Activated naive CD4-positive, alpha-beta T cell (primary cell): ENCODE data around the gene PMM2.
"Not testable (repeated sequence)": the region's sequence is repeated elsewhere in the genome, so short reads cannot be mapped to it uniquely, and the experiment has no call there.

Source experiments
- DNase-seq, 4 experiments: peaks; one replicate each; lab custom pipeline; 2025; lab: John Stamatoyannopoulos, UW

The PMM2 gene

DNA sequence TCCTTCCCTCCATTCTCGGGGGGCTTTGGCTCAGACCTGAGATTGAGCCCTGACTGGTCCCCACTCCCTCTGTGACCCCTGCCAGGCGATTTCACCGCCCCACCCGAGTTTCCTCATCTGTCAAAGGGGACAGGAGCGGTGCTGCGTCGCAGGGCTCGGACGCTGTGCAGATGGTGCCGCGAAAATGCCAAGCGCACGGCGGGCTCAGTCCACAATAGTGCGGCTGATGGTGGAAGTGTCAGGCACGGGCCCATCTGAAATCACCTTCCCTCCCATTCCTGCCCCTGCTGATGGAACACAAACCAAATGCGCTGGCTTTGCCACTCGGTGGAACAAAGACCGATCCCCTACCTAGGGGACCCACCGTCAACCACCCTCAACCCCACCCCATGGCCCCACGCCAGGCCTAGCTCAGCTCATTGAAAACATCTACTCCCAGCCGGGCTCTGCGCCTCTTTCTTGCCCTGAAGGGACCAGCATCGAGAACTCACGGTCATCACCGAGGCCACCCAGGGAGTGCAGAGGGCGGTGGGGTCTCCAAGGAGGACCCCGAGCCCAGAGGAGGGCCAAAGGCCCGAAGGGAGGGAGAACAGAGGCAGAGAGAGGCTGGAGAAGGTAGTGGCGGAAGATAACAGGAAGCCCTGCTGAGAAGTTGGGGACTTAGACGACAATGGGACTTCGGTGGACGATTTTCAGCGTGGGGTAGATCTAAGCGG is 69.7 kb downstream of the PMM2 start:
- no peak for DNase-seq

GRCh38 chr16:8867932-8868415 is 70.3 kb downstream of the PMM2 start:
- DNase-seq = peak in 3 of 4 experiments; percentile 19 to 55 (median 43)

DNA sequence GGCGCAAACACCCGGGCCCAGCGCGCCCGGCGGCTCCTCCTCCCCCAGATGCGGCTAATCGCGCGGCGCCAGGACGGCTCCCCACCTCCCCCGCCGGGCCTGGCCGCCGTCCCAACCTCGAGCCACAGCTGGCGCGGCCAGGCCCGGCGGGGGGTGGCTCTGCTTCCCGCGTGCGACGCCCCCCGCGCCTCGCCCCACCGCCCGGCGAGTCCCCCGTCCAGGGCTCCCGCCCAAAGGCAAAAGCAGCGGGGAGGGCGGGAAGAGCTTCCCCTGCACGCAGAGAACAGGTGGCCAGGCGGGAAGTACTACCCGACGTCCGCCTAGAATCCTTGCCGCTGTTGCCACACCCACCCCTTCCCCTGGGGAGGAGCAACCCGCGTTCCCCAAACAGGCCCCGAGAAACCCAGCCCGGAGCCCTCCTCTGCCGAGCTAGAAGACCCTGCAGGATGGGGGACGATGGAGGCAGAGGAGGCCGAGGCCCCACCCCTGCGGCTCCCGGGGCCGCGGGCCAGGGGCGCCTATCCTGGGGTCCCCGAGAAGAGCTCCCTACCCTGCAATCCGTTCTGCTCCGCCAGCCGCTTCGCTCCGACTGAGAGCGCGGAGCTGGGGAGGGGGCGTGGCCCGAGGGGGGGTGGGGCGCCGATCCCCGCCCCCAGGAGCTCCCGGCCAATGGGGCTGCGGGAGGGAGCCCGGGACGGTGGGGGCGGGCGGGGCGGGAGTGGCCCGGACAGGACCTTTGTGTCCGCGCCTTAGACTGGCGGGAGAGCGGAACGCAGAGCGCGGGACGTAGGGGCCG is 71.0 kb downstream of the PMM2 start, which contains the start of gene CARHSP1:
TSS of gene CARHSP1 (minus strand) at position 591 of the 796 bp plus-strand sequence. CDS start 9,678 bp downstream, outside the sequence.
- DNase-seq = peak; percentile 51 to 79 (median 53)

DNA sequence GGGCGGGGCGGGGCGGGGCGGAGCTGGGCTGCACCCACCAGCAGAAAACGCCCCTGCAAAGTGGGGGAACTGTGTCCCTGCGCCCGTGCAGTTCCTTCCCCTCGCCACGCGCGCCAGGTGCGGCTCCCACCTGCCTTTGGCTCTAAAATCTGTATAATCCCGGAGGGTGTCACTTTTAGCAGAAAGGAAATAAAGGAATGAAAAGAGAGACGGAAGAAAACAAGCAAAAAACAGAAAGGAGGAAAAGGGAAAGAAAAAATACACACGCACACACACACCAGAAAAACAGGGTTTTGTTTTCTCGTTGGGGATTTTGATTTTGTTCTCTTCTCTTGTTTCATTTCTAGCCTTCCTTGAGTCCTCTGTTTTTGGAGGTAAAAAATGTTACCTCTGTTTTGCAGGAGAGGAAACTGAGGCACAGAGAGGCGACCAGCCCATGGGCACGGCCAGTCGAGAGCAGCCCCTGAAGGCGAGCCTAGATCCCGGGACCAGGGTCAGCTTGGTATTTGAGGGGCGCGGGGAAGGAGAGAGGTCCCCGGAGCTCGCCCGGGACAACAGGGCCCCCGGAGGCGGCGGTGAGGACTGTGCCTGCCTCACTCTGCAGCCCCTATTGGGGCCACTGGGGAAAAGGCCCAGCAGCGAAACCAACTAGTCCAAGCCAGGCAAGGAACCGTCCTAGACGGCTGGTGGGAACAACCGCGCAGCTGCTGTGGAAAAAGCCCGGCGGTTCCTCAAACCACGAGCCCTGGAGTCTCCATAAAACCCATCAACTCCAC is 71.8 kb downstream of the PMM2 start:
- no peak for DNase-seq

GRCh38 chr16:8869988-8870241 is 72.3 kb downstream of the PMM2 start:
- DNase-seq = not testable (repeated sequence)

DNA sequence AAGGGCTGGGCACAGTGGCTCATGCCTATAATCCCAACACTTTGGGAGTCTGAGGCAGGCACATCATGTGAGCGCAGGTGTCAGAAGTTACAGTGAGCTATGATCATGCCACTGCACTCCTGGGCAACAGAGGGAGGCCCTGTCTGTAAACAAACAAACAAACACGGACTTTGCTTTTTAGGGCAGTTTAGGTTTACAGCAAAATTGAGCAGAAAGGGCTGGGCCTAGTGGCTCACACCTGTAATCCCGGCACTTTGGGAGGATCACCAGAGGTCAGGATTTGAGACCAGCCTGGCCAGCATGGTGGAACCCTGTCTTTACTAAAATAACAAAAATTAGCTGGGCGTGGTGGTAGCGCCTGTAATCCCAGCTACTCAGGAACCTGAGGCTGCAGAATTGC is 74.4 kb downstream of the PMM2 start:
- DNase-seq = no peak

DNA sequence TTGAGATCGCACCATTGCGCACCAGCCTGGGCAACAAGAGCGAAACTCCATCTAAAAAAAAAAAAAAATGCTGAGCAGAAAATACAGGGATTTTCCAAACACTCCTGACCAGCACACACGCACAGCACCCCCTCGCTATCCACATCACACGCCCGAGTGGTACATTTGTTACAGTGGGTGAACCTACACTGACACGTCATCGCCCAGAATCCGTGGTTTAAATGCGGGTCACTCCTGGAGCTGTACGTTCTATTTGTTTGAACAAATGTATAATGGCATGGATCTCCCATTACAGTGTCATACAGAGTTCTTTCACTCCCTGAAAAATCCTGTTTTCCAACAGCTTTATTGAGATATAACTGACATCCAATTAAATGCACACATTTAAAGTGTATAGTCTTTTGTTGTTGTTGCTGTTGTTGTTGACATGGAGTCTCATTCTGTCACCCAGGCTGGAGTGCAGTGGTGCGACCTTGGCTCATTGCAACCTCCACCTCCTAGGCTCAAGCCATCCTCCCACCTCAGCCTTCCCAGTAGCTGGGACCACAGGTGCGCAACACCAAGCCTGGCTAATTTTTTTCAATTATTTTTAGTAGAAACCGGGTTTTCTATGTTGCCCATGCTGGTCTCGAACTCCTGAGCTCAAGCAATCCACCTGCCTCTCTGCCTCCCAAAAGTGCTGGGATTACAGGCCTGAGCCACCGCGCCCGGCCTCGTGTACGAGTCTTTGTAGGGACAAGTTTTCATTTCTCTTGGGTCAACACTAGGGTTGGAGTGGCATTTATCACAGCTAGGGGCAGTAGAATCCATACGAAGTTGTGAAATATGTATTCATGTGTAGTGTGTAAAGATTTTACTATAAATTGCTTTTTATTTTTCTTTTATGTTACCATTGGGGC is 75.6 kb downstream of the PMM2 start:
- DNase-seq = no peak

DNA sequence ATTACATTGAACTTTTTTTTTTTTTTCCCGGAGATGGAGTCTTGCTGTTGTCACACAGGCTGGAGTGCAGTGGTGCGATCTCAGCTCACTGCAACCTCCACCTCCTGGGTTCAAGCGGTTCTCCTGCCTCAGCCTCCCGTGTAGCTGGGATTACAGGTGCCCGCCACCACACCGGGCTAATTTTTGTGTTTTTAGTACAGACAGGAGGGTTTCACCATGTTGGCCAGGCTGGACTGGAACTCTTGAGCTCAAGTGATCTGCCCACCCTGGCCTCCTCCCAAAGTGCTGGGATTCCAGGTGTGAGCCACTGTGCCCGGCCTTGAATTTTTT is 76.2 kb downstream of the PMM2 start:
- not testable (repeated sequence) for DNase-seq

DNA sequence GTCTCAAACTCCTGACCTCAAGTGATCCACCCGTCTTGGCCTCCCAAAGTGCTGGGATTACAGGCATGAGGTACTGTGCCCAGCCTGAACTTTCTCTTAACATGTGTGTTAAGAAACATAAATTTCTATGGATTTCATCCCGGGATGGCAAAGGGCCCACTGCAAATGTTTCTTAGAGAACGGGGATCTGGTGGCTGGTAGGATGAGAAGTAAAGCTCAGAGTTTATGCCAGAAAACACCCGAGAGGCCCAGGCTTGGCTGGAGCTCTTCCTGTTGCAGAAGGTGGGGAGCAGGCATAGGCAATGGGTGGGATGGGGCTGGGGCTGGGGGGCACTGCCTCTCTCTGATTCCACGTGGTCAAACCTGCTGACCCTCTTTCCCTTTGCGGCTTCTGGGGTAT is 76.7 kb downstream of the PMM2 start:
- DNase-seq = no peak

DNA sequence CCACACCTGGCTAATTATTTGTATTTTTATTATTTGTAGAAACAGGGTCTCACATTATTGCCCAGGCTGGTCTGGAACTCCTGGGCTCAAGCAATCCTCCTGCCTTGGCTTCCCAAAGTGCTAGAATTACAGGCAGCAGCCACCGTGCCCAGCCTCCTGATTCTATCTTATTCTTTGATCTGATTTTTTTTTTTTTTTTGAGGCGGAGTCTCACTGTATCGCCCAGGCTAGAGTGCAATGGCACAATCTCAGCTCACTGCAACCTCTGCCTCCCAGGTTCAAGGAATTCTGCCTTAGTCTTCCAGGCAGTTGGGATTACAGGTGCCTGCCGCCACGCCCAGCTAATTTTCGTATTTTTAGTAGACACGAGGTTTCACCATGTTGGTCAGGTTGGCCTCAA is 77.7 kb downstream of the PMM2 start:
- not testable (repeated sequence) for DNase-seq

DNA sequence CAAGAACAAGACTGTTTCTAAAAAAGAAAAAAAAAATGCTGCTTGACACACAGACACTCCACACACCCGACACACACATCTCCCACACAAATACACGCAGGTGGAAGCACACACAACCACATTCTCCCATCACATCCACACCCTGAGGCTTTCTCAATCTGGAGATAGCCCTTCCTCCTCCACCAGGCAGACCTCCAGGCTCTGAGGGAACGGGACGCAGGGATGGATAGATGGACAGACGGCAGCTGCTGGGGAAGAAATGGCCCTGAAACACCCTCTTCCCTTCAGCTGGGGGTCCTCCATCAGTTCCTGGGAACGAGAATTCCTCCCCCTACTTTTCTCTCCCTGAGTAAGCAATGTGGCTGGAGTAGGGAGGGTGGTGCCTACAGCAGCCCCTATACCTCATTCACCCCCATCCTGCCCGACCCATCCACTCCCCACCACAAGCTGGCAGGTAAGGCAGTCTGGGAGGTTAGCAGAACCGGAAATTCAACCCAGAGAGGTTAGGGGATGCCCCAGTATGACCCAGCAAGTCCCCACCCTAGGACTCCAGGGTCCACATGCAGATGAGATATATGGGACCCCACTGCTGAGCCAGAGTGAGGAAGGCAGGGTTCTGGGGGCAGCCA is 80.4 kb downstream of the PMM2 start:
- no peak for DNase-seq

DNA sequence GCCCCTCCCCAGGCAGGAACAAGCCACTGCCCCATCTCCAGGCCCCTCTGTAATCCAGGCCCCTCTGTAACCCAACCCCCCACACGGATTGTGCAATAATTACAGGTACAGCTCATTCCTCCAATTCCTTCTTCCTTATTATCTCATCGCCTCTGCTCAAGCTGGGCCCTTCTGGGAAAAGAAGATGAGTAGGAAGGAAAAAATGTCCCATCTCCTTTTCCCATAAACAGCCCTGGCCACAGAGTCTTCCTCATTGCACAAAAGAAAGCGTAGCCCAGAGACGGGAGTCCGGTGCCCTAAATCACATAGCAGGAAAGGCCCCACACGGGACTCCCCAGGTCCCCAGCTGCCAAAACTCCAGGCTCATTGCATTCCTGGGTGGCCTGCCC is 80.9 kb downstream of the PMM2 start:
- no peak for DNase-seq

GRCh38 chr16:8880839-8881510 is 83.3 kb downstream of the PMM2 start:
- DNase-seq = no peak

- DNase-seq = no peak
These were observed 84.5 kb downstream of the PMM2 start, which contains the start of gene LITAFD for GRCh38 chr16:8882041-8882617. LITAFD (plus strand) TSS chr16:8882351; CDS start chr16:8884356, 2,005 bp downstream.

DNA sequence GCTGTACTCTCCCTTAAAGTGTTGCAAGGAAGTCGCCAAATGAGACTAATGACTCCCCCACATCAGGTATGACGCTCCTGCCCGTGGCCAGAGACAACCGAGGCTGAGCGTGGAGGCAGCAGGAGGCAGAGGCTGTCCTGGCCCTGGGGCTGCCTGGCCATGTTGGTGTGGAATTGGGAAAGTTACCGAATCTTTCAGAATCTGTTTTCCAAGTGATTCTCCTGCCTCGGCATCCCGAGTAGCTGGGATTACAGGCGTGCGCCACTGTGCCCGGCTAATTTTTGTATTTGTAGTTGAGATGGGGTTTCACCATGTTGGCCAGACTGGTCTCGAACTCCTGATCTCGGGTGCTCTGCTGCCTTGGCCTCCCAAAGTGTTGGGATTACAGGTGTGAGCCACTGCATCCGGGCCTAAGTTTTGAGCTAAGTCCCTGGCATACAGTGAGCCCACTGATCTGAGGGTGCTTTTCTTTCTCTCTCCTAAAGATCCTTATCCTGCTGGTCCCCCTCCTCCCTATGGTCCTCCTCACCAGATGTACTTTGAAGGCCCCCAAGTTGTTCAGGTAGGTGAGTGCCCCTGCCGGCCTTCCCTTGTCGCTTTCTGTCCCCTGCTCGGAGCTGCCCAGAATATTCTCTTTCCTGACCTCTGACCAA is 85.2 kb downstream of the PMM2 start:
- no peak for DNase-seq

DNA sequence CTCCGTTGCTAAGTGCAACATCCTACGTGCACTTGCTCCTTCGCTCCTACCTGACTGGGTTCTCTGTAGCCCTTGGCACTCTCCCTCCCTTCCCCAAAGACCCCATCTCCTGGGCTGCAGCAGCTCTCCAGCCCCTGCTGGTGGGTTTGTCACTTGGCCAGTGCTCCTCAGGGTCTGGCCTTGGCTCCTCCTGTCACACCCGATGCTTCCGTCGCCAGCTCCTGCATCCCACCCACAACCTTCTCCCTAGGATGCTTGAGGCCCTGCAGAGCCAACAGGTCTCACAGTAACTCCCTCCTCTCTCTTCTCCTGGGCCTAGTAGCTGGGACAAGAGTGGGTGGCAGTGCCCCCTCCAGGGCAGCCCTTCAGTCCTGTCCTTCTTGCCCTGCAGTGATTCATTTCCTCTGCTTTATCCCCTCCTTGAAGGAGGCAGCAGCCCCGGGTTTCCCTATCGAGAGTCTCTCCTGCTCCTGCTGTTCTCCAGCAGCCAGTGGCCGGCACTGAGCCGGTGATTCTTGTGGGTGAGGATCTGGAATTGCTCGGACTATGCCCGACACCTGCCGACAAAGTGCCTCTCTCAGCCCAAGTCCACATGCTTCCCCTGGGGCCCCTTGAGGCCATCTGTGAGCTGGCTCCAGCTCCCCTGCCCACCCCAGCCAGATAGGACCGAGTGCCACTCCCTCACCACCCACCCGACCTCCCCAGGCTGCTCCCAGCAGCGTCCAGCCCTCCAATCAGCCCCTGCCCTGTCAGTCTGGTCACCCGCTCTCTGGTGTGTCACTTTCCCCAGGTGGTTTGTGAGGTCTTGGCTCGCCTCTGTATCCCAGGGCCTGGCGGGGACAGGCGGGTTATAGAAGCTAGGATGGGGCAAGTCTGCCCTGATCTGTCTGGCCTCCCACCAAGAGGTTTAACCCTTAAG is 88.3 kb downstream of the PMM2 start:
- DNase-seq = no peak

- no peak for DNase-seq
These were observed 89.2 kb downstream of the PMM2 start for GRCh38 chr16:8886593-8887430.

GRCh38 chr16:8887431-8887765 is 89.8 kb downstream of the PMM2 start:
- no peak for DNase-seq
